Stimulated activated CD4-positive, alpha-beta T cell treated with anti-CD3 and anti-CD28 coated beads, Interleukin-15, amount 100 ng/mL, for 1 hour (primary cell): ENCODE measurements around the gene AKIP1.
"Not testable (repeated sequence)": the region's sequence is repeated elsewhere in the genome, so short reads cannot be mapped to it uniquely, and the experiment has no call there.

ENCODE experiments used
- DNase-seq, 2 donors: peaks; one replicate each; pipeline ENCODE4 v3.0.0-alpha.2; 2020; ENCODE audit warnings: low read depth in 1 of 2, low spot score in 1 of 2

The AKIP1 gene

GRCh38 chr11:8911029-8911823, at the start of gene AKIP1:
Gene AKIP1 (plus strand): TSS chr11:8911189. CDS start chr11:8911450, 261 bp downstream.
- DNase-seq: peak; percentile 51 to 69

GRCh38 chr11:8863838-8864237, 47.2 kb upstream of the AKIP1 start:
- DNase-seq: no peak

GRCh38 chr11:8865304-8865703, 45.7 kb upstream of the AKIP1 start:
- DNase-seq: no peak

- DNase-seq: no peak
Measured at GRCh38 chr11:8867035-8867434, 44.0 kb upstream of the AKIP1 start.

- DNase-seq: no peak
Measured at GRCh38 chr11:8867931-8868631, 42.9 kb upstream of the AKIP1 start.

- DNase-seq: no peak
Measured at GRCh38 chr11:8870411-8871170, 40.4 kb upstream of the AKIP1 start.

- no peak for DNase-seq
Measured at GRCh38 chr11:8871171-8871775, 39.7 kb upstream of the AKIP1 start.

GRCh38 chr11:8871962-8872361, 39.0 kb upstream of the AKIP1 start:
- no peak for DNase-seq

GRCh38 chr11:8873741-8874405, 37.1 kb upstream of the AKIP1 start:
- no peak for DNase-seq

GRCh38 chr11:8878771-8879170, 32.2 kb upstream of the AKIP1 start:
- DNase-seq: no peak

- DNase-seq: not testable (repeated sequence)
Measured at GRCh38 chr11:8881585-8881984, 29.4 kb upstream of the AKIP1 start.

- DNase-seq: no peak
Measured at GRCh38 chr11:8886322-8886721, 24.7 kb upstream of the AKIP1 start.

GRCh38 chr11:8891185-8891584, 19.8 kb upstream of the AKIP1 start:
- DNase-seq: not testable (repeated sequence)

GRCh38 chr11:8899119-8899753, 11.8 kb upstream of the AKIP1 start:
- DNase-seq: no peak

- no peak for DNase-seq
Measured at GRCh38 chr11:8905528-8906165, 5.3 kb upstream of the AKIP1 start.

- no peak for DNase-seq
Measured at GRCh38 chr11:8907116-8907515, 3.9 kb upstream of the AKIP1 start.

- DNase-seq: no peak
Measured at GRCh38 chr11:8908099-8908498, 2.9 kb upstream of the AKIP1 start.

- no peak for DNase-seq
Measured at GRCh38 chr11:8910649-8911026, 351 bp upstream of the AKIP1 start.

- DNase-seq: peak in 1 of 2 donors; percentile 16
Measured at GRCh38 chr11:8913961-8914660, 3.1 kb downstream of the AKIP1 start.
